Hematopoietic multipotent progenitor cell treated with erythropoietin and hydrocortisone succinate and interleukin-3 and kit ligand, for 17 days (in vitro differentiated cells): ENCODE data around the gene PDPR.
"Not testable (repeated sequence)": the region's sequence is repeated elsewhere in the genome, so short reads cannot be mapped to it uniquely, and the experiment has no call there.

Experiments used
- DNase-seq: peaks from one replicate; pipeline ENCODE4 v3.0.0-alpha.2; 2015; ENCODE audit warnings: low spot score

Gene PDPR

GRCh38 chr16:70128844-70129243 lies 14.7 kb downstream of the PDPR start:
- DNase-seq, result not testable (repeated sequence)

- not testable (repeated sequence) for DNase-seq
Measured at GRCh38 chr16:70135796-70136195, 21.7 kb downstream of the PDPR start.

DNA sequence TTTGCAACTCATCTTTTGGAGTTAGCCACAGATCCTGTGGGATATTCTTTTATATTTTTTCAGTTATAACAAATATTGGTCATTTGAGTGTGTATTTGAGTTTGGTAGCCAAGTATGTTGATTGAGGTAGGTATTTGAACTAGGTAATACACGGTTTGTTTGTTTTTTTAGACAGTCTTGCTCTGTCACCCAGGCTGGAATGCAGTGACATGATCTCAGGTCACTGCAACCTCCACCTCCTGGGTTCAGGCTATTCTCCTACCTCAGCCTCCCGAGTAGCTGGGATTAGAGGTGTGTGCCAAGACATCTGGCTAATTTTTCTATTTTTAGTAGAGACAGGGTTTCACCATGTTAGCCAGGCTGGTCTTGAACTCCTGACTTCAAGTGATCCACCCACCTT lies 22.5 kb downstream of the PDPR start:
- not testable (repeated sequence) for DNase-seq

DNA sequence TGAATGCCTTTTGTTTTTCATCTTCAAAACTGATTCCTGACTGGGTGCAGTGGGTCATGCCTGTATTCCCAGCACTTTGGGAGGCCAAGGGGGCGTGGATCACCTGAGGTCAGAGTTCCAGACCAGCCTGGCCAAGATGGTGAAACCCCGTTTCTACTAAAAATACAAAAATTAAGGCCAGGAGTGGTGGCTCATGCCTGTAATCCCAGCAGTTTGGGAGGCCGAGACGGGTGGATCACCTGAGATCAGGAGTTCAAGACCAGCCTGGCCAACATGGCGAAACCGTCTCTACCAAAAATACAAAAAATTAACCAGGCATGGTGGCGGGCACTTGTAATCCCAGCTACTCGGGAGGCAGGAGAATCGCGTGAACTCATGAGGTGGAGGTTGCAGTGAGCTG lies 28.6 kb downstream of the PDPR start:
- DNase-seq, result not testable (repeated sequence)

DNA sequence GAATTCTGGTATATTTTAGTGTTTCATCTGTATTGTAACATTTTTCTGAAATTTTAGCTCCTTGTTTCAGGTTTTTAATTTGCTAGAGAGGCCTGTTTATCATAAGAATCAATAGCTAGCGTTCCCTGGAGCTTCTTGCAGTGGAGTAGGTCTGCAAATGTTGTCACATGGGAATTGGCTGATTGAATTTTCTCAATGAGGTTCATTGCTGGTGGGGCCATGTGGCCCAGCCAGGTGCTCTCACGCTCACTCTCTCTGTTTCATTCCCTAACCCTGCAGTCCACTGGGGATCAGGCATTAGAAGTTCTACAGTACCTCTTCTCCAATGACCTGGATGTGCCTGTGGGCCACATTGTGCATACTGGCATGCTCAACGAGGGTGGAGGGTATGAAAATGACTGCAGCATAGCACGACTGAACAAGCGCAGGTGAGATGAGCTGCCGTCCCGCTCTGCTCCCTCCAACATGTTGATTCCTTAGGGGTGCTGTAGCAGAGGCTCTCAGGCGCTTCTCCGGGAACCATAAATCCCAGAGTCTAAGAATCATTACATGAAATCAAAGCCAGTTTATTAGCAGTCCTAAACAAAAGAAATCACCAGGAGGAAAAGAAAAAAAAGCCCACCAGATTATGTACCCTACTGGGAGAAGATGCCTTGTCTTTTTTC lies 29.2 kb downstream of the PDPR start:
- not testable (repeated sequence) for DNase-seq

GRCh38 chr16:70147853-70148252 lies 33.7 kb downstream of the PDPR start:
- not testable (repeated sequence) for DNase-seq

DNA sequence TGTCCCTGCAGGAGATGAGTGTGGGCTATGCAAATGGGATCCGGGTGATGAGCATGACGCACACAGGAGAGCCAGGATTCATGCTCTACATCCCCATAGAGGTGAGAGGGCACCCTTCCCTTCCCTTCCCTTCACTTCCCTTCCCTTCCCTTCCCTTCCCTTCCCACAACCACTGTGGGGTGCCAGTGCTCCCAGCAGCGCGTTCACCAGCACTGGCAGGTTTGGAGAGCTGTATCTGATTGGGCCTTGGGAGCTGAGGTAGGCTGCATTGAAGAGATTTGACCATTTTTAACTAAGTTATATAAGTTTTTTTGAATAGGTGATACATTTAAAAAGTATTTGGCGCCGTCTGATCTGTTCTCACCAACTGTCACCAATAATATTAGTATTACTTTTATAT lies 34.3 kb downstream of the PDPR start:
- not testable (repeated sequence) for DNase-seq

- DNase-seq, result not testable (repeated sequence)
Measured at GRCh38 chr16:70149296-70149695, 35.2 kb downstream of the PDPR start.

- no peak for DNase-seq
Measured at GRCh38 chr16:70151391-70151790, 37.3 kb downstream of the PDPR start.

GRCh38 chr16:70151941-70152509 lies 37.9 kb downstream of the PDPR start:
- no peak for DNase-seq

- no peak for DNase-seq
Measured at GRCh38 chr16:70152578-70153302, 38.6 kb downstream of the PDPR start.

GRCh38 chr16:70154736-70155135 lies 40.6 kb downstream of the PDPR start:
- not testable (repeated sequence) for DNase-seq

DNA sequence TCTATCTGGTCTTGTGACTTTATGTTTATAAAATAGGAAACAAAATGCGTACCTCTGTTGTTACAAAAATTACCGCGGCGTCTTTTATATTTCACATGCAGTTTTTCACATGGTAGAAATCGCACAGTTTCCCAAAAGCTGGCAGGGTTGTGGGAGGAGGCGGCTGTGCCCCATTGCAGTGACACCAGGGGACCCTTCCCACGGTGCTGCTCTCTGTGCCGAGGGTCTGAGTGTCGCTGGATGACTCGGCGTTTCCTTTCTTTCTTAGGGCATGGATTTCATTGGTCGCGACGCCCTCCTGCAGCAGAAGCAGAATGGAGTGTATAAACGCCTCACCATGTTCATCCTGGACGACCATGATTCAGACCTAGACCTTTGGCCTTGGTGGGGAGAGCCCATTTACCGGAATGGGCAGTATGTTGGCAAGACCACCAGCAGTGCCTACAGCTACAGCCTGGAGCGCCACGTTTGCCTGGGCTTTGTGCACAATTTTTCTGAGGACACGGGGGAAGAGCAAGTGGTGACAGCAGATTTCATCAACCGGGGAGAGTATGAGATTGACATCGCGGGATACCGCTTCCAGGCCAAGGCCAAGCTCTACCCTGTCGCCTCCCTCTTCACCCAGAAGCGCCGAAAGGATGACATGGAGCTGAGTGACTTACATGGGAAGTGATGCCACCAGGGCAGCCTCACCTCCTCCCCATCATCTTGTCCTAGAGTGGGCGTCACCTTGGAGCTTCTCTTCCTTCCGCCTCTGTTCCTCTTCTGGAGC lies 42.3 kb downstream of the PDPR start:
- DNase-seq, result no peak

DNA sequence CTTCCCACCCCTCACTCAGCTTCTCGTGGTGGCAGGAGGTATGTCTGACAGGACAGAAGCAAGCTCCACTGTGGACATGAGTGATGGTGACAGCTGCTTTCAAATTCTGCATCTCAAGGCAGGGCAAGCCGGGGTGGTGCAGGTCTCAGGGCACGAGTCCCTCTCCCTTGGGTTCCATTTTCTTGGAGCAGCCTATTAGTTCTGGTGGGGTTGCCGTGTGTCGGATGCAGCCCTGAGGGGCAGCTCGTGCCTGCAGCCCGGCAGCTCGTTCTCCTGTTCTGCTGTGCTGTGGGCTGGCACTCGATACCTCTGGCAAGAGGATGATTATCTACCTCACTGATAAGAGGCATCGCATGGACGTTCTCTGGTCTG lies 43.0 kb downstream of the PDPR start:
- DNase-seq, result no peak

DNA sequence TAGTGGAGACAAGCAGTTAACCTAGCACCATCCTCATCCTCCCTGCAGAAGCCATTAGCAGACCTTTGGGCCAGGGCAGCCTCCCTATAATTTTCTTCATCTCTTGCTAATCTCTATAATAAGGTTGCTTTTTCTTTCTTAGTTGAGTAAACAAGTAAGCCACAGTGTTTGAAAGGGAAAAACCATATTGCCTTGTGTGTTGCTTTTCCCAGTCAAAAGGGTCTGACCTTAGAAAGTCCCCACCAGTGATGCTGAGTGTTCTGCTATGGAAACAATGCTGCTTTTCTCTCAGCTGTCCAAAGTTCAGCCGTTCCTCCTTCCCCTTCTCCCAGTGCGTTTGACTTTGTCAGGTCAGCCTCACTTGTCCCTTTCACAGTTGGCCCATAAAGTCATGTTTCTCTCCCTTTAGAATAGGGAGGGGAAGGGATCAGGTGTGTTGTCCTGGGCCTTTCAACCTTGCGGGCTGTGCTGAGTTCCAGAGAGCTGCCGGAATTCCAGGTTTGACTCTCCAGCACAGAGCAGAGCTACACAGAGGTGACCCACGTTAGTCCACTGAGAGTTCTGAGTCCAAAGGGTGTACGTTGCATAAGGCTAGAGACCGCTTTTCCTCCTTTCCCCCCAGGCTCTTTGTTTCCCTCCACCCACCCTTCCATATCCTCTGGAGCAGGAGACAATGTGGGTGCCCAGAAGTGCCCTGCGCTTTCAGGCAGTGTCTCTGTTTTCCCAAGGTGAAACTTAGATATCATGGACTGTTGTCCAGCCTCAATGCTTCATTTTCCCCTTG lies 43.5 kb downstream of the PDPR start:
- DNase-seq, result no peak

DNA sequence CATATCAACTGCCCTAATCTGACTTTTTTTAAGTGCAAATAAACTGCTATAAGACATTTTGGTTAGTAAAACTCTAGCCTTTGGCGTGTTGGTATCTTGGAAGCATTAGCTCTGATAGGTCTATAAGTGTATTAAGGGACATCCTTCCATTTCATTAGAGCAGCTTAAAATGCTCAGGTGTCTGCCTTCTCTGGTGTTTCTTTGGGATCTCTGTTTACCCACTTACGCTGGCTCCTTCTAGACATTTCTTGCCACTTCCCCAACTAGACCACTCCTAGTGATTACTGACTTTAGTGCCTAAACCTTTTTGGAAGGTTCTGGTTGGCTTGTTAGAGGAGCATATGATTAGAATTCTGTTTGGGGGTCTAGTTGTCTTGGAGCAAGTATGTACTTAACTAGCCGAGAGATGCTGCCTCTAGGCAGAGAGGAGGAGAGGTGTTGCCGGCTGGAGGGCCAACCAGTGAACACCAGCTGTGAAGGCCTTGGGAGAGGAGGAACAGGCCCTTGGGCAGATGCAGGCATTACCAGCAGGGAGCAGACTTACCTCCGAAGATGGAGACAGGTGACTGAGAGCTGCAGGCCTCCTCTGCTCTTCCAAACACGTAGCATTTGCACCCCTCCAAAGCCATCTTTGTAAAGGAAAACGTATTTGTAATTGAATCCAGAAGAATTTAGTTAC lies 44.3 kb downstream of the PDPR start:
- DNase-seq, result peak; percentile 7

DNA sequence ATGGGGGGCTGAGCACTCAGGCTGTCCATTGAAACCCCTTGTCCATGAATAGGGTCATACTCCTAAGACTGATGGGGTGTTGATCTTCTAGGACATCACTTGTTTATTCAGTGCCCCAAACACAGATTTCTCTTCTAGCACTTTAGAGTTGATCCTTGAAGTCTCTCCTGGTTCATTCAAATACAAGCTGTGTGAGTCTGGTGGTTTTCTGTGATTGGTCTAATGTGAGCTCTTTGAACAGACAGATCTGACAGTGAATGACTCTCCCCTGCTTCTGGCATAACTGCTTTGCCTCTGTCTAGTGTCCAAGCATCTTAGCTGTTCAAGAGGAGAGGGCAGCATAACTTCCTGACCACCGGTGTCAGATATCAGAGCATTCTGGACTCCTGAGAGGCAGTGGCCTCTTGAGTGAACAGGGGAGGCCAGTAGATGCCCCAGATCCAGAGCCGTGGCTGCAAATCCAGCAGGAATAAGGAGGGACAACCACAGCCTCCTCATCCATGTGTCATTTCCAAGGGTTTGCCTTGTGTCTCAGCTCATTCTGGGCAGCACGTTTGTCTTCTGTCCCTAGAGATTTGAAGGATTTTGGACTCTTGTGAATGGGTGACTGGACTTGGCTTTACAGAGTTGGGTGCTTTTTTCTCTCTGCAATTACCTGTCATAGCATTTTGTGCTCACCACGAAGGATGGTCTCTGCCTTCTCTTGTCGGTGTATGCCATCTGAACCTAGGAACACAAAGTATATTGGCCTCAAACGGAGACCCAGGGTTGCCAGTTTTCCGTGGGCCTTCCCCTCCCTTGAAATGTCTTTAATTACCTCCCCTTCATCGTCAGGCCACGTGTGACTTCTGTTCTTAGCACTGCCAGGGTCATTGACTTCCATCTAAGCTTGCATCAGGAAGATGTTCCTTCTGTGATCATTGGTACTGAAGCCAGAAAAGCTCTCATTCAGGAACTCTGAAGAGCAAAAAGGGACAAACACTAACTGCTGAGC lies 45.5 kb downstream of the PDPR start:
- peak; percentile 7 for DNase-seq

GRCh38 chr16:70160388-70160787 lies 46.3 kb downstream of the PDPR start:
- DNase-seq, result no peak

DNA sequence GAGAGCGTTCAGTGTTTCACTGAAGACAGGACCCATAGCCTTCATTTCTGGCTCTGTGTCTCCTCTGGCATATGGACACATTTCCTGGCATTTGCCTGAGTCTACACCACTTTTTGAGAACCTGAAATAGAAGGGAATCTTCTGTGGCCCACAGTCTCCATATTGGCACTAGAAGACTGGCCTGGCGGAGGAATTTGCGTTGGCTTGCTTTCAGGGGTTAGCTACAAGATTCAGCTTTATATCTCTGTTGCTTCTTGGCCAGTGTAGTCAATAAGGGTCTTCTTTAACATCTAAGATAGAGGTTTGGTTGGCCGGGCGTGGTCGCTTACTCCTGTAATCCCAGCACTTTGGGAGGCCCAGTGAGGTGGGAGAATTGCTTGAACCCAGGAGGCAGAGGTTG lies 46.7 kb downstream of the PDPR start:
- no peak for DNase-seq

- DNase-seq, result no peak
Measured at GRCh38 chr16:70161350-70161749, 47.2 kb downstream of the PDPR start.
